Activated naive CD4-positive, alpha-beta T cell treated with anti-CD3 and anti-CD28 coated beads for 36 hours (primary cell): ENCODE data around the gene R3HDM2. TPM values are rescaled to one million over a fixed set of nuclear protein-coding genes. Genes with fewer than 3 reads are reported as not detected.

Source experiments
- CTCF ChIA-PET: fragments of 350-600 bp; sonication (Branson Sonifier 250); formaldehyde crosslinking; loops from one replicate; lab custom pipeline; 2021; ENCODE audit warnings: antibody characterized with exemption; lab: Charles Lee
- DNase-seq: peaks from one replicate; pipeline ENCODE4 v3.0.0-alpha.2; 2020
- H3K27ac Mint-ChIP-seq: one replicate; pipeline ENCODE4 v1.8.0; 2021; ENCODE audit warnings: mild to moderate bottlenecking, mixed read lengths
- H3K27me3 Mint-ChIP-seq: one replicate; pipeline ENCODE4 v1.8.0; 2021; ENCODE audit warnings: low read depth, mixed read lengths
- H3K36me3 Mint-ChIP-seq: one replicate; pipeline ENCODE4 v1.8.0; 2021; ENCODE audit warnings: low read depth, mixed read lengths
- H3K4me1 Mint-ChIP-seq: one replicate; pipeline ENCODE4 v1.8.0; 2021; ENCODE audit warnings: low read depth, mixed read lengths
- H3K4me3 Mint-ChIP-seq: one replicate; pipeline ENCODE4 v1.8.0; 2021; ENCODE audit warnings: mild to moderate bottlenecking, moderate library complexity, mixed read lengths
- H3K9me3 Mint-ChIP-seq: one replicate; pipeline ENCODE4 v1.8.0; 2021; ENCODE audit warnings: mixed read lengths
- intact Hi-C: fragments of 100-400 bp; cut with micrococcal nuclease; formaldehyde crosslinking; loops from one replicate; pipeline ENCODE4 v1.15.1; 2023
- total RNA-seq, 2 experiments: library from RNA; stranded (reverse); gene quantifications; one replicate each; pipeline ENCODE4 v1.2.3, GENCODE V29; 2021

R3HDM2 gene
- total RNA-seq, 2 experiments from 2014 or later: 42.2 to 44.8 TPM

- H3K27me3 Mint-ChIP-seq: peaks cover 19% of the 10 kb centered on the region
- H3K36me3 Mint-ChIP-seq: peaks cover 57% of the 10 kb centered on the region
- H3K9me3 Mint-ChIP-seq: no peaks in the 10 kb centered on the region
- H3K27ac Mint-ChIP-seq: no peak overlapping the region
- peaks cover 63% of the 10 kb centered on the region for H3K4me1 Mint-ChIP-seq
- intact Hi-C loops: no loop called here
- DNase-seq: no peak
- CTCF ChIA-PET: interaction anchor here (0.5 to 12.9 kb wide), 6 partner anchors 7 to 302 kb away, joined by 3 to 290 read pairs (median 4); a partner anchor contains a TSS
- H3K4me3 Mint-ChIP-seq: no peak overlapping the region
Measured at GRCh38 chr12:57233357-57234232, 197.2 kb downstream of the R3HDM2 start.

- Mint-ChIP-seq H3K9me3 (no peaks in the 10 kb centered on the region), H3K4me1 (peaks cover 59% of the 10 kb centered on the region), H3K27me3 (peaks cover 14% of the 10 kb centered on the region), H3K4me3 (no peak overlapping the region), H3K36me3 (peaks cover 57% of the 10 kb centered on the region), H3K27ac (no peak overlapping the region)
- DNase-seq: no peak
- intact Hi-C loops: no loop called here
- CTCF ChIA-PET: interaction anchor here (5.7 to 12.9 kb wide), 2 partner anchors 8 to 18 kb away, joined by 93 to 290 read pairs; a partner anchor contains a TSS
Measured at GRCh38 chr12:57232156-57232756, 198.6 kb downstream of the R3HDM2 start.

DNA sequence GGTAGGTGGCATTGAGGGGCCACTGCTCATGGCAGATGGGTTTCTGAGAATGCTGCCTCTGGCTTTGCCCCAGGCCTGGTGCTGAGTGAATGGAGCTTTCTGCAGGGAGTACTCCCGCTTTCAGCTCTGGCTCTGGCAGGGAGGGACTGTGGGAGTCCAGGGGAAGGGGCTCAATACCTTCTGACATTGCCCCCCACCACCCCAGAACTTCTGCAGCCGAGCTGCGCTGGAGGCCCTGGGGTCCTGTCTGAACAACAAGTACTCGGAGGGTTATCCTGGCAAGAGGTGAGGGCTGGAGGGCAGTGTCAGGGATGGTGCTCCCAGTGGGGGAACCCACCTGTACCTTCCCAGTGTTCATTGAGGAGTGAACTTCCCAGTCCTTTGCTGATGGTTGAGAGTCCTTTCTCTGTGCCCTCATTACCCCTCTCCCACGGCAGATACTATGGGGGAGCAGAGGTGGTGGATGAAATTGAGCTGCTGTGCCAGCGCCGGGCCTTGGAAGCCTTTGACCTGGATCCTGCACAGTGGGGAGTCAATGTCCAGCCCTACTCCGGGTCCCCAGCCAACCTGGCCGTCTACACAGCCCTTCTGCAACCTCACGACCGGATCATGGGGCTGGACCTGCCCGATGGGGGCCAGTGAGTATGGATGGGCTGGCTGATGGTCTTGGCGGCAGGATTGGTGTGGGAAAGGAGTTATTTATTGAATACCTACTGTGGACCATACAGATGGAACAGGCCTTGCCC, 199.4 kb downstream of the R3HDM2 start:
- peaks cover 57% of the 10 kb centered on the region for H3K36me3 Mint-ChIP-seq
- intact Hi-C loops: no loop called here

DNA sequence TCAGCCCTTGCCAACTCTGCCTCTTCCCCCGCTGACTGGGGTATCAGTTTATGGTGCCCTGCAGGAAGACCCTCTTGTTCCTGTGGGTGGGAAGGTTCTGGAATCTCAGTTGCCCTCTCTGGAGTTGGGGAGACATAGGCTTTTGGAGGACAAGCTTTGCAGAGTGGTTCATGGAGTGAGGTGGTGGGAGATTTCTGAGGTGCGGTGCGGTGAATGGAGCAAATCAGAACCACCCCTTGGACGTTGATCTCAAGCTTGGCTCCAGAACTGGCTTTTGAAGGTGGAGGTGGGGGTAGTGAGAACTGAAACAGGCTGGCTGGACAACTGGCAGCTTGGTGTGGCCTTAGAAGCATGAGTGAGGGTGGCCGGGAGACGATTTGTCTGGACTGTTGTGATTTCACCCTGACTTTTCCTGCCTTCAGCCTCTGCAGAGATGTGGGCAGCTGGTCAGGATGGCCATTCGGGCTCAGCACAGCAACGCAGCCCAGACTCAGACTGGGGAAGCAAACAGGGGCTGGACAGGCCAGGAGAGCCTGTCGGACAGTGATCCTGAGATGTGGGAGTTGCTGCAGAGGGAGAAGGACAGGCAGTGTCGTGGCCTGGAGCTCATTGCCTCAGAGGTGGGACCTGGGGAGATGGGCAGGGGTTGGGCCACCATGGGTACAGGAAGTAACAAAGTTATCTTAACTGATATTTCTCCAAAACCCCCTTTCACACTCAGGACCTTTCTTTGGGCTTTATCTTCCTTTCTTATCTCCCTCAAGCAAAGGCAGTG, 200.3 kb downstream of the R3HDM2 start:
- Mint-ChIP-seq H3K9me3 (no peaks in the 10 kb centered on the region), H3K27ac (peak overlapping the region; percentile 94), H3K36me3 (peaks cover 56% of the 10 kb centered on the region), H3K4me3 (peak overlapping the region; percentile 95), H3K4me1 (peaks cover 59% of the 10 kb centered on the region), H3K27me3 (peaks cover 16% of the 10 kb centered on the region)
- intact Hi-C loops: no loop called here
- CTCF ChIA-PET: interaction anchor here (0.6 to 12.9 kb wide), 9 partner anchors 9 to 249 kb away, joined by 3 to 290 read pairs (median 4); partner anchors contain the start of genes ARHGAP9, GLI1 and STAT6
- no peak for DNase-seq

More for the DNA sequence above, 199.4 kb downstream of the R3HDM2 start:
- no peak for DNase-seq
- H3K4me1 Mint-ChIP-seq: peaks cover 57% of the 10 kb centered on the region
- CTCF ChIA-PET: interaction anchor here (5.7 to 12.9 kb wide), 2 partner anchors 9 to 17 kb away, joined by 93 to 290 read pairs; a partner anchor contains a TSS
- no peaks in the 10 kb centered on the region for H3K9me3 Mint-ChIP-seq
- no peak overlapping the region for H3K27ac Mint-ChIP-seq
- peaks cover 12% of the 10 kb centered on the region for H3K27me3 Mint-ChIP-seq
- peak overlapping the region; percentile 95 for H3K4me3 Mint-ChIP-seq

- Mint-ChIP-seq H3K36me3 (peaks cover 53% of the 10 kb centered on the region), H3K9me3 (no peaks in the 10 kb centered on the region), H3K4me1 (peaks cover 61% of the 10 kb centered on the region), H3K27me3 (peaks cover 21% of the 10 kb centered on the region), H3K4me3 (peak within 1 kb of the TSS; percentile 95), H3K27ac (peak within 1 kb of the TSS; percentile 94)
- DNase-seq: peak; percentile 97
- CTCF ChIA-PET: interaction anchor here (0.6 to 12.9 kb wide), 11 partner anchors 8 to 250 kb away, joined by 3 to 290 read pairs (median 4); partner anchors contain the start of genes ARHGAP9, GLI1 and STAT6
- intact Hi-C loops: loop anchor here (1.0 to 10.0 kb wide), 3 partner anchors 9 to 615 kb away; partner anchors contain the start of gene CTDSP2
Measured at GRCh38 chr12:57229634-57230380, 201.0 kb downstream of the R3HDM2 start, which contains the start of gene SHMT2. Gene SHMT2, plus strand, starts transcription at chr12:57229711. Its CDS starts 68 bp downstream, at chr12:57229779.

- H3K4me3 Mint-ChIP-seq: peak overlapping the region; percentile 95
- H3K9me3 Mint-ChIP-seq: no peaks in the 10 kb centered on the region
- H3K36me3 Mint-ChIP-seq: peaks cover 46% of the 10 kb centered on the region
- CTCF ChIA-PET: interaction anchor here (0.7 to 12.9 kb wide), 8 partner anchors 10 to 251 kb away, joined by 3 to 290 read pairs (median 6); partner anchors contain the start of genes ARHGAP9, GLI1 and STAT6
- peak overlapping the region; percentile 94 for H3K27ac Mint-ChIP-seq
- H3K4me1 Mint-ChIP-seq: peaks cover 56% of the 10 kb centered on the region
- H3K27me3 Mint-ChIP-seq: peaks cover 27% of the 10 kb centered on the region
- DNase-seq: peak; percentile 26
- intact Hi-C loops: loop anchor here (1.0 to 10.0 kb wide), 3 partner anchors 10 to 616 kb away; partner anchors contain the start of gene CTDSP2
Measured at GRCh38 chr12:57229046-57229633, 201.7 kb downstream of the R3HDM2 start.

GRCh38 chr12:57227315-57228115, 203.3 kb downstream of the R3HDM2 start:
- H3K27me3 Mint-ChIP-seq: peaks cover 43% of the 10 kb centered on the region
- peaks cover 31% of the 10 kb centered on the region for H3K36me3 Mint-ChIP-seq
- intact Hi-C loops: loop anchor here (10.0 kb wide), 1 partner anchor 617 kb away; the partner anchor contains the start of gene CTDSP2
- peaks cover 49% of the 10 kb centered on the region for H3K4me1 Mint-ChIP-seq
- H3K9me3 Mint-ChIP-seq: no peaks in the 10 kb centered on the region
- peak overlapping the region; percentile 23 for H3K4me3 Mint-ChIP-seq
- no peak for DNase-seq
- H3K27ac Mint-ChIP-seq: no peak overlapping the region
- CTCF ChIA-PET: interaction anchor here (0.6 to 12.9 kb wide), 6 partner anchors 10 to 613 kb away, joined by 3 to 290 read pairs (median 6); a partner anchor contains a TSS

GRCh38 chr12:57226588-57227314, 204.1 kb downstream of the R3HDM2 start:
- Mint-ChIP-seq H3K4me1 (peaks cover 48% of the 10 kb centered on the region), H3K27ac (no peak overlapping the region), H3K4me3 (peak overlapping the region; percentile 26), H3K9me3 (no peaks in the 10 kb centered on the region), H3K27me3 (peaks cover 49% of the 10 kb centered on the region), H3K36me3 (peaks cover 23% of the 10 kb centered on the region)
- intact Hi-C loops: loop anchor here (10.0 kb wide), 1 partner anchor 618 kb away; the partner anchor contains the start of gene CTDSP2
- DNase-seq: no peak
- CTCF ChIA-PET: interaction anchor here (0.8 to 12.9 kb wide), 5 partner anchors 9 to 226 kb away, joined by 4 to 290 read pairs (median 7); a partner anchor contains a TSS

DNA sequence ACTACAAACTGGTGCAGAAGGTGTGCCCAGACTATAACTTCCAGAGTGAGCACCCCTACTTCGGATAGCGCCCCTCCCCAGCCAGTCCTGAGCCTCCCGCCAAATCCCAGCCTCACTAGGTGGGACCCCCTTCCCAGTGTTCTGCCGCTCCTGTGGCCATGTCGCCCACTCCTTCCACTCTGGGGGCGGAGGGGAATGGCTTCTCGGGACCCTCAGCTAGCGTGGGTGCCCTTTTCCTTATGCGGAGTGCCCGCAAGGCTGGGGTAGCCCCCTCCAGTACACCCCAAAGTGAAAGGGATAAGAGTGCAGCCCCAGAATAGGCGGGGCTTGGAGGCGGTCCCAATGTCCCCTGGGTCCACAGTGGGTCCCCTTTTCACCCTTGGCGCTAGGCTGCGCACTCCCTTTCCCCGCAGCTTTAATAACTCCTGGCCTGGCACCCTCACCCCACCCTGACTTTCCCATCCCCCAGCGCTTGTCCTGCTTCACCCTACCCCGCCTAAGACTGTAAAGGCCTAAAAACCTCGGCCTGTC, 205.1 kb downstream of the R3HDM2 start:
- H3K27me3 Mint-ChIP-seq: peaks cover 59% of the 10 kb centered on the region
- peaks cover 47% of the 10 kb centered on the region for H3K4me1 Mint-ChIP-seq
- peaks cover 13% of the 10 kb centered on the region for H3K36me3 Mint-ChIP-seq
- intact Hi-C loops: loop anchor here (2.0 to 10.0 kb wide), 2 partner anchors 13 to 619 kb away; partner anchors contain the start of gene CTDSP2
- no peaks in the 10 kb centered on the region for H3K9me3 Mint-ChIP-seq
- H3K4me3 Mint-ChIP-seq: peak overlapping the region; percentile 62
- DNase-seq: no peak
- H3K27ac Mint-ChIP-seq: no peak overlapping the region
- CTCF ChIA-PET: interaction anchor here (0.6 to 12.9 kb wide), 6 partner anchors 8 to 227 kb away, joined by 3 to 290 read pairs (median 6); a partner anchor contains a TSS
